SH-SY5Y (cell line): ENCODE measurements around the gene GAS7.

Experiments
- GATA2 ChIP-seq: IDR thresholded peaks from 2 replicates; pipeline ENCODE4 v1.6.1; 2011; ENCODE audit warnings: mild to moderate bottlenecking, low read depth, low read length
- GATA3 ChIP-seq: IDR thresholded peaks from 2 replicates; pipeline ENCODE4 v1.6.1; 2011; ENCODE audit warnings: low read depth, mild to moderate bottlenecking, low read length, moderate library complexity

DNA sequence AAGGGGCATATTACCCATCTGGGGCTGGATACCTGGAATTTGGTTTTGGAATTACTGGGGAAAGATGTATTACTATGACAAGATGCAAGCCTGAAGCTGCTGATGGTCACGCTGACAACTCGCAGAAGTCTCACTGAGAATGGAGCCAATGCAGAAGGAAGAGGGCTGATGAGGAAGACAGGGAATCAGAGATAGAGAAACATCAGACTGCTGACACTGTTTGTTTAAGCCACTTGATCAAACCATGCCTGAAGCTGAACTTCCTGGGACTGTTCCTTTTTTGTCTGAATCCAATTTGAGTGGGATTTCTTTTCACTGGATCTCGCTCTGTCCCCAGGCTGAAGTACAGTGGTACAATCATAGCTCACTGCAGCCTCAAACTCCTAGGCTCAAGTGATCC is 133.9 kb downstream of the GAS7 start:
- TF ChIP-seq GATA2 (no peak), GATA3 (no peak)
